ENCODE results near the gene PLEKHF1. TPM values are rescaled to one million over a fixed set of nuclear protein-coding genes. Genes with fewer than 3 reads are reported as not detected.

PLEKHF1 gene
- total and polyA plus RNA-seq, 7 donors: 1.2 to 34.6 (median 19.4) TPM

DNA sequence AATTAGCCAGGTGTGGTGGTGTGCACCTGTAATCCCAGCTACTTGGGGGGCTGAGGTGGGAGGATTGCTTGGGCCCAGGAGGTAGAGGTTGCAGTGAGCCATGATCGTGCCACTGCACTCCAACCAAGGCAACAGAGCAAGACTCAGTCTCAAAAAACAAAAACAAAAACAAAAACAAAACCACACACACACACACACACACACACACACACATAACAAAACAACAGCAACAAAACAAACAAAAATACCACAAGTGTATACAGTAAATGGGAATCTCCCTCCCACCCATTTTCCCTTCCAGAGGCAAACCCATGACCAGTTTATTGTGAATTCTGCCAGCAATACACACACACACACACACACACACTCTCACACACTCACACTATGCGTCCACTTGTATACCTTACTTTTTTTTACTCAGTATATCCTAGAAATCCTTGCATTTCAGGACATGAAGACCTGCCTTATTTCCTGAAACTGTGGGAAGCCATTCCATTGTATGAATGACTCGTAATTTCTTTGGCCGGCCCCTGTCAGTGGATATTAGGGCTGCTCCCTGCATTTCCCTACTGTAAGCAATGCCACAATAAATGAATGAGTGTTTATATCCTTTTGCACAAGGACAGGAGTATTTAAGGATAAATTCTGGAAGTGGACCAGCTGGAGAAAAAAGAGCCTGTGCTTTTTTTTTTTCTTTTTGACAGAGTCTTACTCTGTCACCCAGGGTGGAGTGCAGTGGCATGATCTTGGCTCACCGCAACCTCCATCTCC is 6.9 kb upstream of the PLEKHF1 start:
- H3K36me3 ChIP-seq: no peaks in the 10 kb centered on the region
- H3K27me3 ChIP-seq: no peaks in the 10 kb centered on the region
- 77 to 87% methylated on average over 5 of the region's 5 CpGs for WGBS, 2 donors
- intact Hi-C loops (cut with DNase I): no loop called here
- no peak overlapping the region for H3K27ac ChIP-seq
- peaks cover 0 to 5% (median 0%) of the 10 kb centered on the region in 4 donors for H3K9me3 ChIP-seq
- H3K4me3 ChIP-seq: no peak overlapping the region
- TF ChIP-seq POLR2AphosphoS5 (IDR thresholded peaks at IDR 0.05) (no peak), EP300 (IDR thresholded peaks at IDR 0.05) (no peak), POLR2A (IDR thresholded peaks at IDR 0.05) (no peak)
- TF ChIP-seq, protein P1, sequence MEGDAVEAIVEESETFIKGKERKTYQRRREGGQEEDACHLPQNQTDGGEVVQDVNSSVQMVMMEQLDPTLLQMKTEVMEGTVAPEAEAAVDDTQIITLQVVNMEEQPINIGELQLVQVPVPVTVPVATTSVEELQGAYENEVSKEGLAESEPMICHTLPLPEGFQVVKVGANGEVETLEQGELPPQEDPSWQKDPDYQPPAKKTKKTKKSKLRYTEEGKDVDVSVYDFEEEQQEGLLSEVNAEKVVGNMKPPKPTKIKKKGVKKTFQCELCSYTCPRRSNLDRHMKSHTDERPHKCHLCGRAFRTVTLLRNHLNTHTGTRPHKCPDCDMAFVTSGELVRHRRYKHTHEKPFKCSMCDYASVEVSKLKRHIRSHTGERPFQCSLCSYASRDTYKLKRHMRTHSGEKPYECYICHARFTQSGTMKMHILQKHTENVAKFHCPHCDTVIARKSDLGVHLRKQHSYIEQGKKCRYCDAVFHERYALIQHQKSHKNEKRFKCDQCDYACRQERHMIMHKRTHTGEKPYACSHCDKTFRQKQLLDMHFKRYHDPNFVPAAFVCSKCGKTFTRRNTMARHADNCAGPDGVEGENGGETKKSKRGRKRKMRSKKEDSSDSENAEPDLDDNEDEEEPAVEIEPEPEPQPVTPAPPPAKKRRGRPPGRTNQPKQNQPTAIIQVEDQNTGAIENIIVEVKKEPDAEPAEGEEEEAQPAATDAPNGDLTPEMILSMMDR (IDR thresholded peaks at IDR 0.05): no peak
- peaks cover 0 to 29% (median 23%) of the 10 kb centered on the region in 4 donors for H3K4me1 ChIP-seq
- peak; percentile 18 for DNase-seq

DNA sequence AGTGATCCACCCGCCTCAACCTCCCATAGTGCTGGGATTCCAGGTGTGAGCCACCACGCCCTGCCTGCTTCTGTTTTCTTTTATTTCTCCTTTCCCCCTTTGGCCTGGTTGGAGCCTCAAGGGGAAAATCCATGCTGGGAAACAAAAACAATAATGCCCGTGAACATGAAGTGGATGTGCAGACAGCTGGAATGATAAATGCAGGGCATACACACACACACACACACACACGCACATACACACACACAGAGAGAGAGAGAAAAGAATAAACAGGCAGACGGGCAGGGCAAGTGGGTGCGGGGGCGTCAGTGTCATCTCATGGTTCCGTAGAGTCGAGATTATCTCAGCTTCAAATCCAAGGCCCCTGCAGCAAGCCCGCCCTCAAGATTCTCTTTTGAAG is 4.4 kb upstream of the PLEKHF1 start:
- H3K9me3 ChIP-seq: no peaks in the 10 kb centered on the region
- no peak overlapping the region for H3K4me3 ChIP-seq
- no peak for DNase-seq
- peaks cover 0 to 51% (median 43%) of the 10 kb centered on the region in 4 donors for H3K4me1 ChIP-seq
- H3K36me3 ChIP-seq: no peaks in the 10 kb centered on the region
- H3K27me3 ChIP-seq: no peaks in the 10 kb centered on the region
- no peak for TF ChIP-seq POLR2A (IDR thresholded peaks at IDR 0.05)
- no peak for TF ChIP-seq POLR2AphosphoS5 (IDR thresholded peaks at IDR 0.05)
- TF ChIP-seq, protein P1 (IDR thresholded peaks at IDR 0.05): no peak
- no peak for TF ChIP-seq EP300 (IDR thresholded peaks at IDR 0.05)
- intact Hi-C loops (cut with DNase I): no loop called here
- H3K27ac ChIP-seq: peak overlapping the region in 1 of 4 donors; percentile 93
- WGBS, 2 donors: 44 to 65% methylated on average over 10 of the region's 10 CpGs

DNA sequence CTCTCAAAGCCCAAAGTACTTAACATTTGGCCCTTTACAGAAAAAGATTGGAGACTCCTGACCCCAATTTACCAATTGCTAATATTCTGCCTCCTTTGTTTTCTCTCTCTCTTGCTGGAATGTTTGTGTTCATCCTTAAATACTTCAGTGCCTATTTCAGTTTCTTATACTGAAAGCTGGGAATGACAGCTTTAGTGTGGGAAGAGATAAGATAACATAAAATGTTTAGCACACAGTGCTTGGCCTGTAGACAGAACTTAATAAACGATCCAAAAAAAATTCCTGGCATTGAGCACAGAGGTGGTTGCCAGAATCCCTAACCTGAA is 3.0 kb upstream of the PLEKHF1 start:
- intact Hi-C loops (cut with DNase I): loop anchor here (1.0 kb wide), 1 partner anchor 54 kb away; no protein-coding TSS in a partner anchor
- H3K4me3 ChIP-seq: peak overlapping the region in 1 of 4 donors; percentile 1
- no peaks in the 10 kb centered on the region for H3K36me3 ChIP-seq
- peaks cover 0 to 65% (median 57%) of the 10 kb centered on the region in 4 donors for H3K4me1 ChIP-seq
- WGBS, 2 donors: 9 to 46% methylated on average over 1 of the region's 1 CpG
- peak overlapping the region; percentile 84 to 93 (median 92) for H3K27ac ChIP-seq
- no peaks in the 10 kb centered on the region for H3K27me3 ChIP-seq
- no peak for TF ChIP-seq POLR2A (IDR thresholded peaks at IDR 0.05)
- TF ChIP-seq, protein P1 (IDR thresholded peaks at IDR 0.05): no peak
- no peak for TF ChIP-seq EP300 (IDR thresholded peaks at IDR 0.05)
- no peak for TF ChIP-seq POLR2AphosphoS5 (IDR thresholded peaks at IDR 0.05)
- H3K9me3 ChIP-seq: no peaks in the 10 kb centered on the region
- no peak for DNase-seq

DNA sequence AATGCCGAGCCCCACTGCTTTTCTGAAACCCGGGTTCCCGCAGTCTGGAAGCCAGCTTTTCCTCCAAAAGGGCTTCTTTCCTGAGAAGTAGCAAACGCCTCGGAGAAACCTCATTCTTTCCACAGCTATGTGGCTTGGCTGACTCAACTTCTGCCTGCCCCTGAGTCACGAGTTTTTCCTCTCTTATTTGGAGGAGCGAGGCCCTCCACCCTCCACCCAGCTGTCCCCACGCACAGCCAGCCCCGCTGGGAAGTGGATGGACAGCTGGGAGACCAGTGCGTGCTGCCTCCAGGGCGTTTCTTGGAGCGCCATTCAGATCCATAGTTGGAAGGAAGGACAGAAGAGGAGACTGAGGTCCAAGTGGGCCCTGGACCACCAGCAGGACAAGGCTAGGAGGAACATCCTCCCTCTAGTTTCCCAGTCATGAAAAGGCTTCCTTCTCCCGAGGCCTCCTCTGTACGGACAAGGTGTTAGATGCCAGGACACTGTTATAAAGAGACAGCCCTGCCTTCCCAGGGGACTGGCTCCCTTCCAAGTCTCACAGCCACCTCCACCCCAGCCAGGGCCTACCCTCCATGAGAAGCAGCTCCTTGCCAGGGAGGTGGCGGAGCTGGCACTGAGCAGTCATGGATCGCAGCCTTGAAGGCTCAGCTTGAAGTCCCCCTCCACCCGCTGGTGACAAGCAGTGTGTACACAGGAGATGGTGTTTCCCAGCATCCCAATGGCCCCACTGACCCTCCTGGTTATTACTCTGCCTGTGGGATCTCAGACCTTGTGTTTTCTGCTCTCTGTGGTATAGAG is 2.5 kb upstream of the PLEKHF1 start:
- intact Hi-C loops (cut with DNase I): loop anchor here (1.0 kb wide), 1 partner anchor 53 kb away; no protein-coding TSS in a partner anchor
- DNase-seq: peak; percentile 89
- Histone ChIP-seq H3K27ac (peak overlapping the region; percentile 84 to 93 (median 92)), H3K9me3 (no peaks in the 10 kb centered on the region), H3K27me3 (no peaks in the 10 kb centered on the region), H3K36me3 (no peaks in the 10 kb centered on the region), H3K4me3 (peak overlapping the region in 1 of 4 donors; percentile 1), H3K4me1 (peaks cover 0 to 70% (median 62%) of the 10 kb centered on the region in 4 donors)
- 32 to 65% methylated on average over 17 of the region's 17 CpGs for WGBS, 2 donors
- TF ChIP-seq POLR2AphosphoS5 (IDR thresholded peaks at IDR 0.05): peak; percentile 8 to 85 (median 40)
- TF ChIP-seq POLR2A (IDR thresholded peaks at IDR 0.05): no peak
- peak in 1 of 4 donors; percentile 19 for TF ChIP-seq EP300 (IDR thresholded peaks at IDR 0.05)
- TF ChIP-seq, protein P1 (IDR thresholded peaks at IDR 0.05): no peak
